Measurements from ENCODE around the gene ARHGAP22. TPM values are rescaled to one million over a fixed set of nuclear protein-coding genes. Genes with fewer than 3 reads are reported as not detected.

The ARHGAP22 gene
- total RNA-seq, 1 donor from 2014 or later, result 3.5 TPM

DNA sequence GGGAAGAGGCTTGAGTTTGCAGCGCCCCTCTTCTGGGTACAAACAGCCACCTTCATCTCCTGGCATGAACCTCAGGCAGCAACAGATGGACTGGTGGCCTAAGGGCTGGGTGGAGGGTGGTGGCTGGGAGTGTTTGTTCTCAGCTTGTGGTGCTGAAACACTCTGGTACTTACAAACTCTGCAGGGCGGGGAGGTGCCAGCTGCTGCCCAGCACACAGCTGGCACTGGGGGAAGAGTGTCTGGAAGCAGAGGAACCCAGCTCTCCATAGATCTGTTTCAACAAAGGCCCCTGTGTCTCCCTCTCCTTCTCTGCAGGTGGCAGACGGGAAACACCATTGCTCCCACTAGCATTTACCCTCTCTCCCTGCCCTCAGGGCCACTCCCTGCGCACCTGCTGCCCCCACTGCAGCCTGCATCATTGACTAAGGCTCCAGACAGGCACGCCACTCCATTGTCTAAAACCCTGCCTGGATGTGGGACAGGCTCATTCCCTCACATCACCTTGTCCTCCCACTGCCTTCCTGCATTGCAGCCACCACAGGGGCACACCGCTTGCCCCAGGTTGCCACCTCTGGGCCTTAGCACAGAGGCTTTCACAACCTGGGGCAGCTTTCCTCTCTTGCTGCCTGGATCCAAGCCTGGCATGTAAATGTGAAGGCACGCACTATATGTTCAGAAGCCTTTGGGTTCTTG lies 6.5 kb downstream of the ARHGAP22 start:
- peak; percentile 72 for ATAC-seq
- no peak for DNase-seq (ENCODE audit: missing footprints)
- intact Hi-C loops (cut with DNase I), result no loop called here

DNA sequence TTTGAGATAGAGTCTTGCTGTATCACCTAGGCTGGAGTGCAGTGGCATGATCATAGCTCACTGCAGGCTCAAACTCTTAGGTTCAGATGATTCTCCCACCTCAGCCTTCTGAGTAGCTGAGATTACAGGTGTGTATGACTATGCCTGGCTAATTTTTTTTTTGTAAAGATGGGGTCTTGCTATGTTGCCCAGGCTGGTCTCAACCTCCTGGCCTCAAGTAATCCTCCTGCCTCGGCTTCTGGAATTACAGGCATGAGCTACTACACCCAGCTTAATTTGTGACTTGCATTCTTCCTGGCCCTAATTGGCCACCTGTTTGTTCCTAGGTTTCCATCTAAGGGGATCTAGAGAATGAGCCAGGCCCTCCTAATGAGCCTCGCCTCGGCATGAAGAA lies 9.3 kb downstream of the ARHGAP22 start:
- intact Hi-C loops (cut with DNase I), result no loop called here
- ATAC-seq (no peak), DNase-seq (ENCODE audit: missing footprints) (no peak)

DNA sequence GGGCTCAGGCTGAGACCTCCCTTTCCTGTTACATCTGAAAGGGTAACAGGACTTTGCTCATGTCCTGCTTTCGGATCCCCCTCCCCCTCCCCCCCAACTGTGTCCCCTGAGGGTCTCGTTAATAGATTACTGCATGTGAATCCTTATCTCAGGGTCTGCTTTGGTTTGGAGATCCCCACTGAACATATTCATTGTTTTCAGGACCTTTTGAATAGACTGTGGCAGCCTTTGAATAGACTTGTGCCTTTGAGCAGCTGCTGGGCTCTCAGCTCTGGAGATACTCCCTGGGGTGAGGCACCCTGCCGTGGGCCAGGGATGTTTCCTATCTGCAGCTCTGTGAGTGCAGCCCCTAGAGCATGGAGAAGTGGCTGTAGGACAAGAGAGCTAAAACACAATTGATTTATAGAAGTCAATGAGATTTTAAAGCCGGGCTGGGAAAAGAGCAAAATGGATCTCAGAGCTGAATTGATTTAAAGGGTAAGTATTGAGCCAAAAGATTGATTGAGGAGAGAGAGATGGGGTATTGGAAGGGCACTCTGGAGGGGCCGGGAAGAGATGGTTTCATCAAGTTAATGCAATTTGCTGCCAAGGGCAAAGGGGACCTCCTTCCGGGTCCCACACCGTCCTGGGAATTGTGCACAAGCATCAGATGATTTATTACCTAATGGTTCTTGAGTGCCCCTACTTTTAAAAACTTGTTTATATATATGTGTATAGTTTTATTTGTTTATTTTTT lies 9.9 kb downstream of the ARHGAP22 start:
- intact Hi-C loops (cut with DNase I), result no loop called here
- DNase-seq (ENCODE audit: missing footprints), result no peak
- no peak for ATAC-seq

GRCh38 chr10:48594371-48594770 lies 10.5 kb downstream of the ARHGAP22 start:
- intact Hi-C loops (cut with DNase I), result no loop called here
- ATAC-seq, result no peak

DNA sequence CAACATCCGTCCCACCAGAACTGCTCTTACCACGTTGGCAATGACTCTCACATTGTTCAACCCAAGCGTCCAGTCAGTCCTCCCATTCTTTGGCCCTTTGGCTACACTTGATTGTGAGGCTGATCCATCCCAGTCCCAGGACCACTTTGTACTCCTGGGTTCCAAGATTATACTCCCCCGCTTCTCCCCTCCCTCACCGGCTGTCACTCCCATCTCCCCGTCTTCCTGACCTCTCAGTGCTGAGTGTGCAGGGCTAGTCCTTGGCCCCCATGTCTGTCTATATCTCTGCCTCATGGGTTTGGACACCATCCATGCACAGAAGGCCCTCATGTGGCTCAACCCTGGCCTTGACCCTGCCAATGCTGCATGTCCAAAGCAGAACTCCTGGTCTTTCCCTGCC lies 12.5 kb downstream of the ARHGAP22 start:
- no peak for ATAC-seq
- no peak for DNase-seq (ENCODE audit: missing footprints)
- intact Hi-C loops (cut with DNase I), result no loop called here

More at GRCh38 chr10:48594371-48594770, 10.5 kb downstream of the ARHGAP22 start:
- no peak for DNase-seq (ENCODE audit: missing footprints)

DNA sequence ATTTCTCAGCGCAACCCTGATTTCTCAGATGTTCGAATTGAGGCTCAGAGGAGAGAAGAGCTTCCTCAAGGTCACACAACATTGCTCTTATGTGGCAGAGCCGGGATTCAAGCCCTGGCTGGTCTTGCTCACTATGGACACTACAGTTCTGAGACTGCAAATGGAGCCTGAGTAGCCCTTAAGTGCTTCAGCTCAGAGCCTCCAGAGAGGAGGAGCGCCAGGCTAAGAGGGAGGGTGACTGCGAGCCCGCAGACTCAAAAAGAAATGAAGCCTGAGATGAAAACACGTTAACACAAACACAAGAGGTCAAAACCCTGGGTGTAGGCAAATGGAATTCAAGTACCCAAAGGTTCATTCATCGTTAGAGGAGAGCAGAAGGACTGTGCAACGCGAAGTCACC lies 13.9 kb downstream of the ARHGAP22 start:
- intact Hi-C loops (cut with DNase I), result no loop called here
- ATAC-seq, result no peak
- DNase-seq (ENCODE audit: missing footprints), result no peak

GRCh38 chr10:48589266-48589665 lies 15.6 kb downstream of the ARHGAP22 start:
- DNase-seq (ENCODE audit: missing footprints), result no peak
- intact Hi-C loops (cut with DNase I), result no loop called here
- ATAC-seq, result peak; percentile 85

DNA sequence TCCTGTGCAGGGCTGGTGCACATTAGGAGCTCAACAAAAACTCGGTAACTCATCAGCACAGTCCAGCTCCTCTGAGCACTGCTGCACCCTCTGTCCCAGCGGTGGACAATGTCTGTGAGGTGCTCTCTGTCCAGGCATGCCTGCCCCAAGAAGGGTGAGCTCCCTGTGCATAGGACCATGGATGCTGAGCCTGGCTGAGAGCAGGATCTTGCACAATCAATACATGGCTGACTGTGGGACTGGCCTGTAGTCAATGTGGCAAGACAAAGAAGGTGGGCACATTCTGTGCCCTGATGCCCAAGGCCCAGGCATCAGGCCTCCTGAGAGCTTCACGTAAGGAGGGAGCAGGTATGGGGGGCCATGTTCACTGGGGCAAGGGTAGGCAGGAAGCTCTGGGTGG lies 17.1 kb downstream of the ARHGAP22 start:
- intact Hi-C loops (cut with DNase I), result no loop called here
- DNase-seq (ENCODE audit: missing footprints) (no peak), ATAC-seq (no peak)

DNA sequence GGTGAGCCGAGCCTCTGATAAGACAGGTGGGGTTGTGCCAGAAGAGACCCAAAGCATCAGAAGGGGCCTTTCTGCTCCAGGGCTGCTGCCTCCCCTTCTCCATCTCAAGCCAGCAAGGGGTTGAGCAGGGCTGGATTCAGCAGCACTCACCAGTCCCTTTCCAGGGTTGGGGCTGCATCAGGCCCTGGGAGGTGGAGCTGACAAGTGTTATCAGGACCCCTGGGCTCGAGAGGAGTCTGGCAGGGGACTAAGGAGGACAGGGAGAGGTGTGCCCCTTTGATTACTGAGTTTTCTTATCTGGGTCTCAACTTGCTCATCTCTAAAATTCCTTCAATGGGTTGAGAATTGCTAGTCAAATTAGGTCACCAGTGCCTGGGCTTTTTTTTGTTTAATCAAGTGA lies 17.8 kb downstream of the ARHGAP22 start:
- intact Hi-C loops (cut with DNase I), result no loop called here
- no peak for DNase-seq (ENCODE audit: missing footprints)

DNA sequence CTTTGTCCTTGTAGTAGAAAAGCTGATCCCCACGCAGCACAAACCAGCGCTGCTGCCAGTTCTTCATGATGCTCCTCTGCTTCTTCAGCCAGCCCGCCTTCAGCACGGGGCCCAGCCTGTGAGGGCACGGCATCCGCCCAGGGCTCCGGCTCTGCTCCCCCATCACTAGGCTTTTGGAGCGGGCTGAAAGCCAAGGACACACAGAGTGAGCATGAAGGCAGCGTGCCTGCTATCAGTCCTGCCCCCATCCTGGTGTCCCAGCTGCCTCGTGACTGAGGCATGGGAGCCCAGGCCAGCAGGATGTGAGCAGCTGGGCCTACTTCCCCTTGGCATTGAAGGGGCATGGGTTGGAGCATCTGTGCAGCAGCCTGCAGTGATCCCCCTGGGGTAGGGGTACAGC lies 21.9 kb downstream of the ARHGAP22 start:
- ATAC-seq (peak; percentile 29), DNase-seq (ENCODE audit: missing footprints) (no peak)
- intact Hi-C loops (cut with DNase I), result no loop called here

More for the DNA sequence above, 17.8 kb downstream of the ARHGAP22 start:
- no peak for ATAC-seq

DNA sequence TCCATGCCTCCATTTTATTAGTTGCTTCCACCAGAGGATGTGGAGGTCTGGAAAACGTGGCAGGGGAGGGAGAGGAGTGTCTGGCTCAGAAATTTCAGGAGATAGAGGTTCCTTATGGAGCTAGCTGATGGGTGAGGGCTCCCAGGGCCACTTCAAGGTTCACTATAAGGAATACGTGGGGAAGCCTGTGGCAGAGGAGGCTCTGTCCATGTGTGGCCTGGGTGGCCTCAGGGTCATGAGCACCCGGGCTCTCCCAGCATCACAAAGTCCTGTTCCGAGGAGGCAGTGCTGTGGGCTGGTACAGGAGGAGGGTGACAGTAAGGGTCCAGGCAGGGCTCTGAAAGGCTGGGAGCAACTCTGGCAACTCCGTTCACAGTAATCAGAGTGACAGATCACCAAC lies 24.6 kb downstream of the ARHGAP22 start:
- no peak for ATAC-seq
- DNase-seq (ENCODE audit: missing footprints), result no peak
- intact Hi-C loops (cut with DNase I), result no loop called here

- intact Hi-C loops (cut with DNase I), result no loop called here
- DNase-seq (ENCODE audit: missing footprints) (no peak), ATAC-seq (peak; percentile 45)
These were observed 25.5 kb downstream of the ARHGAP22 start for GRCh38 chr10:48579251-48579960.

DNA sequence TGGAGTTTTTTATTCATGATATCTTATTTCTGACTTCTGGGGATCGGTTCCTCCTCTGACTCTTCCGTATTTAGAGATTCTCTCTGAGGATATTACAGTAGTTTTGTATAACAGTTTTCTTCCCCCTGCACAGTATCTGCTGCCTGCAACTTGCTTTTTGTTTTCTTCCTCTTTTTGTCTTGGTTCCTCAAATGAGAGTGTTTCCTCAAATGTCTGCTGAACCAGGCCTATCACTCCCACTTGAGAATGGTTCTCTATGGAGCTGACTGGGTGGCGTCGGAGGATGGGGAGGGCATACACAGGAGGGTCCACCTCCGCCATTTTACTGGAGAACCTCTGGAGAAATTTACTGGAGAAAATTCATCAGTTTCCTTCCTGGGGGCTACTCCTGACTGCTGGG lies 27.7 kb downstream of the ARHGAP22 start:
- intact Hi-C loops (cut with DNase I), result no loop called here
- no peak for DNase-seq (ENCODE audit: missing footprints)
- peak; percentile 58 for ATAC-seq

DNA sequence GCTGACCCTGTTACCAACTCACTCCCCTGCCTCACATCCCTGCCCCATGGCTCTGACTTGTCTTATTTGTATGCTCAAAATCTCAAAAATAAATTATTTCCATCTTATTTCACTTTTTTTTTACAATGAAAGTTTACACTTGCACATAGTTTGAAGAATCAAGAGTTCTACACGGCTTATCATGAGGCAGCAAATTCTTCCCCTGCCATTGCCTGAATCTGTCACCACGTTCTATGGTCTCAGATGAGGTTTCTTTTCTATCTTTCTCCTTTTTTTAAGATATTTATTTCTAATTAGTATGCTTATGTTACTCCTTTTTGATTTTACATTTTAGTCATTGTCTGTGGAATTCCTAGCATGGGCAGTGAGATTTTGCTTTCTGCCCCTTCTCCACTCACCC lies 28.4 kb downstream of the ARHGAP22 start:
- intact Hi-C loops (cut with DNase I), result no loop called here
- DNase-seq (ENCODE audit: missing footprints) (no peak), ATAC-seq (no peak)

- intact Hi-C loops (cut with DNase I), result no loop called here
- no peak for ATAC-seq
These were observed 29.0 kb downstream of the ARHGAP22 start for GRCh38 chr10:48575901-48576300.

DNA sequence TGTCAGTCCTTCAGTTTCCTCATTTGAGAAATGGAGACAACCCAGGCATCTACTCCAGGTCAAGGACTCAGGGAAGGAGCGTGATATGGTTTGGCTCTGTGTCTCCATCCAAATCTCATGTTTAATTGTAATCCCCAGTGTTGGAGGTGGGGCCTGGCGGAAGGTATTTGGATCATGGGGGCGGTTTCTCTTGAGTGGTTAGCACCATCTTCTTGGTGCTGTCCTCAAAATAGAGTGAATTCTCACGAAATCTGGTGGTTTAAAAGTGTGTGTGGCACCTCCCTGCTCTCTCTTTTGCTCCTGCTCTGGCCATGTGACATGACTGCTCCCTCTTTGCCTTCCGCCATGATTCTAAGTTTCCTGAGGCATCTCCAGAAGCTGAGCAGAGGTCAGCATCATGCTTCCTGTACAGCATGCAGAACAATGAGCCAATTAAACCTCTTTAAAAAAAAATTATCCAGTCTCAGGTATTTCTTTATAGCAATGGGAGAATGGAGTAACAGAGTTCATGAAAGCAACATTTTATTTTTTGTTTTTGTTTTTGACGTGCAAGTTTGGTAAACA lies 30.0 kb downstream of the ARHGAP22 start:
- DNase-seq (ENCODE audit: missing footprints), result no peak
- no peak for ATAC-seq
- intact Hi-C loops (cut with DNase I), result no loop called here

More at GRCh38 chr10:48575901-48576300, 29.0 kb downstream of the ARHGAP22 start:
- no peak for DNase-seq (ENCODE audit: missing footprints)

GRCh38 chr10:48574322-48574796 lies 30.5 kb downstream of the ARHGAP22 start:
- DNase-seq (ENCODE audit: missing footprints), result no peak
- ATAC-seq, result no peak
- intact Hi-C loops (cut with DNase I), result no loop called here

DNA sequence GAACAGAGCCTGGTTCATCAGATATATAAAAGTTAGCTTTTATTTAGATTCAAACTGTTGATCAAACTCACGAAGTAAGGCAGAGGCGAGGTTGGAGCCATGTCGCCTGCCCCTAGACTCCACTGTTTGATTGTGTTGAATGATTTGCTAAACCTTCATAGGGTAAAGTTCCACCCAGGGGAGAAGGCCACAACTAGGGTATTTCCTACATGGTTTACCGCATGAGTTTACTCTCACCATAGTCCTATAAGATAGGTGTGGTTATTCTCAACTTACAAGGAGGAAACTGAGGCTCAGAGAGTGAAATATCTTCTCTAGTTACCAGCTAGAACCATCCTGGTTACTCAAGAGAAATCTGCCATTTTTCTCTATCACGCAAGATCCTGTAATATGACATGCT lies 31.8 kb downstream of the ARHGAP22 start:
- DNase-seq (ENCODE audit: missing footprints) (no peak), ATAC-seq (no peak)
- intact Hi-C loops (cut with DNase I), result no loop called here

GRCh38 chr10:48572414-48572813 lies 32.5 kb downstream of the ARHGAP22 start:
- no peak for ATAC-seq
- DNase-seq (ENCODE audit: missing footprints), result no peak
- intact Hi-C loops (cut with DNase I), result no loop called here
